NT2/D1 (cell line): ENCODE data around the gene BCAS3.
"Not testable (repeated sequence)": the region's sequence is repeated elsewhere in the genome, so short reads cannot be mapped to it uniquely, and the experiment has no call there.

Experiments
- DNase-seq: peaks from one replicate; pipeline ENCODE4 v3.0.0-alpha.2; 2011; ENCODE audit warnings: low read depth, low spot score
- H3K27me3 ChIP-seq: 2 replicates; pipeline ENCODE4 v1.6.0; 2011; ENCODE audit warnings: mild to moderate bottlenecking; ENCODE audit not compliant: insufficient read length, insufficient read depth
- H3K36me3 ChIP-seq: 2 replicates; pipeline ENCODE4 v1.6.1; 2011; ENCODE audit warnings: mild to moderate bottlenecking, low read length, mixed read lengths; ENCODE audit not compliant: insufficient read depth, insufficient read length
- H3K4me1 ChIP-seq: 2 replicates; pipeline ENCODE4 v1.5.1; 2011; ENCODE audit not compliant: insufficient read depth, insufficient read length
- H3K4me3 ChIP-seq: 2 replicates; pipeline ENCODE4 v1.5.1; 2011; ENCODE audit warnings: low read depth; ENCODE audit not compliant: insufficient read length
- H3K9ac ChIP-seq: 2 replicates; pipeline ENCODE4 v1.6.0; 2011; ENCODE audit warnings: low read depth; ENCODE audit not compliant: insufficient read length
- H3K9me3 ChIP-seq: 2 replicates; pipeline ENCODE4 v1.5.1; 2011; ENCODE audit warnings: mild to moderate bottlenecking, low read length; ENCODE audit not compliant: insufficient read depth
- SUZ12 ChIP-seq: IDR thresholded peaks from 2 replicates; pipeline ENCODE4 v1.6.1; 2011; ENCODE audit not compliant: insufficient read length, insufficient read depth; ENCODE audit errors: extremely low read depth
- YY1 ChIP-seq: IDR thresholded peaks from 2 replicates; pipeline ENCODE4 v1.6.1; 2011; ENCODE audit not compliant: insufficient read length, insufficient read depth
- ZNF274 ChIP-seq: IDR thresholded peaks from 2 replicates; pipeline ENCODE4 v1.6.1; 2011; ENCODE audit warnings: mild to moderate bottlenecking, low read depth, low read length

The BCAS3 gene

GRCh38 chr17:61002316-61002736 is 324.7 kb downstream of the BCAS3 start:
- H3K36me3 ChIP-seq, result no peaks in the 10 kb centered on the region
- no peak overlapping the region for H3K4me3 ChIP-seq
- no peak overlapping the region for H3K9ac ChIP-seq
- no peaks in the 10 kb centered on the region for H3K27me3 ChIP-seq
- peak; percentile 1 for DNase-seq
- H3K4me1 ChIP-seq, result no peaks in the 10 kb centered on the region
- TF ChIP-seq YY1, result no peak
- TF ChIP-seq SUZ12, result no peak
- no peak for TF ChIP-seq ZNF274
- H3K9me3 ChIP-seq, result no peaks in the 10 kb centered on the region

GRCh38 chr17:61005358-61005757 is 327.7 kb downstream of the BCAS3 start:
- H3K9ac ChIP-seq, result no peak overlapping the region
- H3K36me3 ChIP-seq, result no peaks in the 10 kb centered on the region
- no peaks in the 10 kb centered on the region for H3K9me3 ChIP-seq
- no peak for TF ChIP-seq ZNF274
- no peak for TF ChIP-seq YY1
- no peak for TF ChIP-seq SUZ12
- DNase-seq, result no peak
- H3K27me3 ChIP-seq, result no peaks in the 10 kb centered on the region
- no peak overlapping the region for H3K4me3 ChIP-seq
- no peaks in the 10 kb centered on the region for H3K4me1 ChIP-seq

- H3K9me3 ChIP-seq, H3K27me3 ChIP-seq, H3K9ac ChIP-seq, H3K4me3 ChIP-seq, H3K36me3 ChIP-seq, DNase-seq, H3K4me1 ChIP-seq: not testable (repeated sequence)
Observed at GRCh38 chr17:61005958-61006357, 328.3 kb downstream of the BCAS3 start.

DNA sequence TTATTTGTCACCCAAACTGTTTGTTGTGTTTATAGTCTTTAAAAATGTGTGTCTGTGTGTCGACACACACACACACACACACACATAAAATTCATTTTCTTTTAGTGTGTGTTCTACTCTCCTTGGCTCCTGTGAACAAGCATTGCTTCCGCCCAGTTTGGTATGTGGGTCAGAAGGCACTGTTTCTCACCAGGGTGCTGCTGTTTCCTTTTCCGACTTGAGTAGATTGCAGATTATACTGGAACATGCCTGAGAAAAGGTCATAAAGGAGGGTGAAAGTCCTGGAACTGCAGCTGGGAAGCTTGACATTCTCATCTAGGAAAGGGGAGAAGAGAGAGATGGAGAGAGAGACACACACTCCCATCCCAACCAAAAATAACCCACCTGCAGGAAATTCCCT is 330.3 kb downstream of the BCAS3 start:
- no peaks in the 10 kb centered on the region for H3K4me1 ChIP-seq
- TF ChIP-seq SUZ12 (no peak), YY1 (no peak), ZNF274 (no peak)
- no peak overlapping the region for H3K9ac ChIP-seq
- H3K36me3 ChIP-seq, result no peaks in the 10 kb centered on the region
- H3K27me3 ChIP-seq, result no peaks in the 10 kb centered on the region
- no peak for DNase-seq
- no peaks in the 10 kb centered on the region for H3K9me3 ChIP-seq
- H3K4me3 ChIP-seq, result no peak overlapping the region

GRCh38 chr17:61009663-61010062 is 332.0 kb downstream of the BCAS3 start:
- Histone ChIP-seq H3K4me3 (no peak overlapping the region), H3K9ac (no peak overlapping the region), H3K4me1 (no peaks in the 10 kb centered on the region), H3K27me3 (no peaks in the 10 kb centered on the region), H3K36me3 (no peaks in the 10 kb centered on the region), H3K9me3 (no peaks in the 10 kb centered on the region)
- DNase-seq, result no peak
- TF ChIP-seq SUZ12 (no peak), ZNF274 (no peak), YY1 (no peak)

- Histone ChIP-seq H3K4me3 (no peak overlapping the region), H3K4me1 (no peaks in the 10 kb centered on the region), H3K27me3 (no peaks in the 10 kb centered on the region), H3K9ac (no peak overlapping the region), H3K36me3 (no peaks in the 10 kb centered on the region), H3K9me3 (no peaks in the 10 kb centered on the region)
- DNase-seq, result no peak
- TF ChIP-seq SUZ12, result no peak
- TF ChIP-seq ZNF274, result no peak
- TF ChIP-seq YY1, result no peak
Observed at GRCh38 chr17:61010661-61011170, 333.1 kb downstream of the BCAS3 start.

DNA sequence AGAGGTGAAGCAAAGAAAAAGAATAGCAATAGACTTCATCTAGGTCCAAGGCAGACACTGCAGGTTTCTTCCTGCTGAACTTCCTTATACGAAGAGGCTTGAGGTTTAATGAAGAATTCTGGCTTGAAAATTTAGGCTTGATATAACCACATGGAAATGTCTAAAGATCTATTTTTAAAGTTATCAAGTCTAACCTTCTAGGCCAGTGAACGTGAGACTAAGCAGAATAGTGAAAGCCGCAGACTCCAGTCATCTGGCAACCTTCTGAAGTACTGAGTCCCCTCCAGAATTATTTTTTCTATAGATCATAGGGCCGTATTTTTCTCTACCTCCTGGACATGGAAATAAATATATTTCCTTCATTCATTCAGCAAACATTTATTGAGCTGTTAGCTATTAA is 333.6 kb downstream of the BCAS3 start:
- no peak for TF ChIP-seq ZNF274
- TF ChIP-seq YY1, result no peak
- no peak for TF ChIP-seq SUZ12
- no peak for DNase-seq
- Histone ChIP-seq H3K9me3 (no peaks in the 10 kb centered on the region), H3K4me3 (no peak overlapping the region), H3K36me3 (no peaks in the 10 kb centered on the region), H3K9ac (no peak overlapping the region), H3K27me3 (no peaks in the 10 kb centered on the region), H3K4me1 (no peaks in the 10 kb centered on the region)

DNA sequence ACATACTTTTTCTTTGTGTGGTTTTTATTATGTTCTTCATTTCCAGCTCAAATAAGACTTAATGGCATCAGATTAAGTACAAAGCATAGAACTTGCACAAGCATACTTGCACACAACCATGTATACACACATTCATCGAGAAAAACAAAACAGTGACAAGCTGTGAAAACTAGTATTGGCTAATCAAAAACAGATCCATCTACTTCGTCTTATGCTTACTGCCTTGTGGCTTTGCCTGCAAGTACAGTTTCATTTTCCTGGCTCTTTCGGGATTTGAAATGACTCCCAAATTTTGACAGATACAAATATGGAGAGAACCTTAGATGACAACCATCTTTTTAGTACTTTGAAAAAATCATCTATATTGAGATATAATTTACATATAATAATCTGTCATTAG is 338.3 kb downstream of the BCAS3 start:
- Histone ChIP-seq H3K4me3 (no peak overlapping the region), H3K27me3 (no peaks in the 10 kb centered on the region), H3K9ac (no peak overlapping the region), H3K4me1 (no peaks in the 10 kb centered on the region), H3K36me3 (no peaks in the 10 kb centered on the region), H3K9me3 (no peaks in the 10 kb centered on the region)
- no peak for TF ChIP-seq YY1
- TF ChIP-seq SUZ12, result no peak
- TF ChIP-seq ZNF274, result no peak
- DNase-seq, result no peak
